ENCODE data around the gene REM2. TPM values are rescaled to one million over a fixed set of nuclear protein-coding genes. Genes with fewer than 3 reads are reported as not detected.
"Not testable (repeated sequence)": the region's sequence is repeated elsewhere in the genome, so short reads cannot be mapped to it uniquely, and the experiment has no call there.

The REM2 gene
- total RNA-seq, 1 experiment from 2014 or later, result 1.5 TPM

- no peaks in the 10 kb centered on the region for H3K9me3 Mint-ChIP-seq
- 0 out of 2 replicates have a peak overlapping the region, but pooled peaks have one; percentile 57 for H3K27ac Mint-ChIP-seq
- no peak overlapping the region for H3K4me3 Mint-ChIP-seq
- ChIA-PET CTCF (interaction anchor here (0.5 to 10.1 kb wide), 10 partner anchors 13 to 292 kb away, joined by 3 to 280 read pairs (median 4); partner anchors contain the start of genes LRP10, MMP14 and MRPL52), POLR2A (interaction anchor here (1.4 to 2.4 kb wide), 5 partner anchors 10 to 26 kb away, joined by 3 to 10 read pairs (median 7); partner anchors contain the start of gene LRP10)
- TF ChIP-seq HMGXB4 (CRISPR knock-in tag; IDR thresholded peaks at IDR 0.05) (no peak), HMGA2 (CRISPR knock-in tag; IDR thresholded peaks at IDR 0.05) (no peak), GRHL2 (CRISPR knock-in tag; IDR thresholded peaks at IDR 0.05; ENCODE audit: insufficient replicate concordance, severe bottlenecking) (no peak), TEAD1 (CRISPR knock-in tag; IDR thresholded peaks at IDR 0.05) (no peak)
- H3K36me3 Mint-ChIP-seq, result peaks cover 18% of the 10 kb centered on the region
- ATAC-seq, result no peak
- no peak for DNase-seq (ENCODE audit: low spot score)
- H3K27me3 Mint-ChIP-seq (ENCODE audit: low read depth), result no peaks in the 10 kb centered on the region
- peaks cover 25% of the 10 kb centered on the region for H3K4me1 Mint-ChIP-seq
These were observed 33.7 kb upstream of the REM2 start for GRCh38 chr14:22849212-22849819.

GRCh38 chr14:22850944-22851764, 31.9 kb upstream of the REM2 start:
- Mint-ChIP-seq H3K36me3 (peaks cover 3% of the 10 kb centered on the region; the same call in 1 of the 2 replicates), H3K4me3 (no peak overlapping the region), H3K27me3 (ENCODE audit: low read depth) (no peaks in the 10 kb centered on the region), H3K27ac (no peak overlapping the region), H3K9me3 (no peaks in the 10 kb centered on the region), H3K4me1 (peaks cover 25% of the 10 kb centered on the region)
- TF ChIP-seq USF1 (CRISPR knock-in tag; IDR thresholded peaks at IDR 0.05), result no peak
- no peak for TF ChIP-seq FOXK1 (CRISPR knock-in tag; IDR thresholded peaks at IDR 0.05)
- TF ChIP-seq CREM (CRISPR knock-in tag; IDR thresholded peaks at IDR 0.05), result no peak
- no peak for TF ChIP-seq ZNF396 (CRISPR knock-in tag; IDR thresholded peaks at IDR 0.05; ENCODE audit: borderline replicate concordance)
- TF ChIP-seq RELA (CRISPR knock-in tag; IDR thresholded peaks at IDR 0.05; ENCODE audit: borderline replicate concordance), result no peak
- TF ChIP-seq PREB (CRISPR knock-in tag; IDR thresholded peaks at IDR 0.05; ENCODE audit: borderline replicate concordance), result no peak
- no peak for TF ChIP-seq NFATC4 (CRISPR knock-in tag; IDR thresholded peaks at IDR 0.05)
- TF ChIP-seq TCF7 (CRISPR knock-in tag; IDR thresholded peaks at IDR 0.05; ENCODE audit: low read depth), result no peak
- no peak for TF ChIP-seq ARID4B (CRISPR knock-in tag; IDR thresholded peaks at IDR 0.05; ENCODE audit: borderline replicate concordance)
- no peak for TF ChIP-seq MYBL2 (CRISPR knock-in tag; IDR thresholded peaks at IDR 0.05)
- TF ChIP-seq ERG (CRISPR knock-in tag; IDR thresholded peaks at IDR 0.05), result no peak
- TF ChIP-seq ZNF263 (CRISPR knock-in tag; IDR thresholded peaks at IDR 0.05; ENCODE audit: low read depth), result no peak
- no peak for TF ChIP-seq NFYB (CRISPR knock-in tag; conservative IDR thresholded peaks at IDR 0.05; ENCODE audit: low read depth)
- TF ChIP-seq ELF4 (CRISPR knock-in tag; IDR thresholded peaks at IDR 0.05; ENCODE audit: low read depth), result no peak
- ATAC-seq (no peak), DNase-seq (ENCODE audit: low spot score) (no peak)
- ChIA-PET CTCF (interaction anchor here (0.8 to 10.1 kb wide), 17 partner anchors 9 to 294 kb away, joined by 3 to 280 read pairs (median 4); partner anchors contain the start of genes MMP14, OXA1L and PRMT5), POLR2A (interaction anchor here (1.0 to 2.3 kb wide), 3 partner anchors 13 to 28 kb away, joined by 3 to 10 read pairs (median 5); no protein-coding TSS in a partner anchor)

GRCh38 chr14:22852178-22852577, 30.8 kb upstream of the REM2 start:
- H3K27ac Mint-ChIP-seq; H3K9me3 Mint-ChIP-seq; DNase-seq (ENCODE audit: low spot score); H3K4me3 Mint-ChIP-seq; ATAC-seq; H3K36me3 Mint-ChIP-seq; H3K27me3 Mint-ChIP-seq (ENCODE audit: low read depth): not testable (repeated sequence)
- H3K4me1 Mint-ChIP-seq, result peaks cover 25% of the 10 kb centered on the region
- ChIA-PET POLR2A (interaction anchor here (0.6 to 1.4 kb wide), 2 partner anchors 8 to 30 kb away, joined by 3 to 16 read pairs; no protein-coding TSS in a partner anchor), CTCF (interaction anchor here (0.6 to 10.1 kb wide), 42 partner anchors 8 to 296 kb away, joined by 3 to 280 read pairs (median 5); partner anchors contain the start of genes DAD1, LRP10, MMP14 and MRPL52)

All from WTC11 (cell line).